Measurements from ENCODE around the gene PELI2.

- TF ChIP-seq CTCF (IDR thresholded peaks at IDR 0.05) (no peak), ZFX (IDR thresholded peaks at IDR 0.05; ENCODE audit: borderline replicate concordance) (no peak)
Measured at GRCh38 chr14:56268039-56268438, 149.8 kb downstream of the PELI2 start.

All from 22Rv1 (cell line).